Nephron progenitor cell (in vitro differentiated cells): ENCODE measurements around the gene RASL12.
"Not testable (repeated sequence)": the region's sequence is repeated elsewhere in the genome, so short reads cannot be mapped to it uniquely, and the experiment has no call there.

Experiments
- DNase-seq: peaks from one replicate; pipeline ENCODE4 v3.0.0; 2021
- H3K27ac Mint-ChIP-seq: 2 replicates; pipeline ENCODE4 v1.8.0; 2021; ENCODE audit warnings: mild to moderate bottlenecking, moderate library complexity, mixed read lengths
- H3K27me3 Mint-ChIP-seq: 2 replicates; pipeline ENCODE4 v1.8.0; 2021; ENCODE audit warnings: mild to moderate bottlenecking, low read depth, mixed read lengths; ENCODE audit not compliant: poor library complexity
- H3K36me3 Mint-ChIP-seq: 2 replicates; pipeline ENCODE4 v1.8.0; 2021; ENCODE audit warnings: low read depth, mixed read lengths
- H3K4me1 Mint-ChIP-seq: 2 replicates; pipeline ENCODE4 v1.8.0; 2021; ENCODE audit warnings: mixed read lengths
- H3K4me3 Mint-ChIP-seq: 2 replicates; pipeline ENCODE4 v1.8.0; 2021; ENCODE audit warnings: mild to moderate bottlenecking, moderate library complexity, mixed read lengths
- H3K9me3 Mint-ChIP-seq: 2 replicates; pipeline ENCODE4 v1.8.0; 2021; ENCODE audit warnings: mild to moderate bottlenecking, moderate library complexity, mixed read lengths
- TF ChIP-seq, protein P1 (sequence below): fragments of 200-600 bp; sonication (generic); IDR thresholded peaks from 2 replicates; pipeline ENCODE4 v1.5.0; 2021; ENCODE audit warnings: antibody characterized with exemption

The RASL12 gene

GRCh38 chr15:65028338-65028737, 39.5 kb downstream of the RASL12 start:
- Mint-ChIP-seq H3K4me1 (peaks cover 30% of the 10 kb centered on the region), H3K27ac (no peak overlapping the region), H3K27me3 (peaks cover 13% of the 10 kb centered on the region), H3K9me3 (no peaks in the 10 kb centered on the region), H3K36me3 (peaks cover 26% of the 10 kb centered on the region), H3K4me3 (peak overlapping the region; percentile 91)
- DNase-seq = no peak
- TF ChIP-seq, protein P1, sequence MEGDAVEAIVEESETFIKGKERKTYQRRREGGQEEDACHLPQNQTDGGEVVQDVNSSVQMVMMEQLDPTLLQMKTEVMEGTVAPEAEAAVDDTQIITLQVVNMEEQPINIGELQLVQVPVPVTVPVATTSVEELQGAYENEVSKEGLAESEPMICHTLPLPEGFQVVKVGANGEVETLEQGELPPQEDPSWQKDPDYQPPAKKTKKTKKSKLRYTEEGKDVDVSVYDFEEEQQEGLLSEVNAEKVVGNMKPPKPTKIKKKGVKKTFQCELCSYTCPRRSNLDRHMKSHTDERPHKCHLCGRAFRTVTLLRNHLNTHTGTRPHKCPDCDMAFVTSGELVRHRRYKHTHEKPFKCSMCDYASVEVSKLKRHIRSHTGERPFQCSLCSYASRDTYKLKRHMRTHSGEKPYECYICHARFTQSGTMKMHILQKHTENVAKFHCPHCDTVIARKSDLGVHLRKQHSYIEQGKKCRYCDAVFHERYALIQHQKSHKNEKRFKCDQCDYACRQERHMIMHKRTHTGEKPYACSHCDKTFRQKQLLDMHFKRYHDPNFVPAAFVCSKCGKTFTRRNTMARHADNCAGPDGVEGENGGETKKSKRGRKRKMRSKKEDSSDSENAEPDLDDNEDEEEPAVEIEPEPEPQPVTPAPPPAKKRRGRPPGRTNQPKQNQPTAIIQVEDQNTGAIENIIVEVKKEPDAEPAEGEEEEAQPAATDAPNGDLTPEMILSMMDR = no peak

DNA sequence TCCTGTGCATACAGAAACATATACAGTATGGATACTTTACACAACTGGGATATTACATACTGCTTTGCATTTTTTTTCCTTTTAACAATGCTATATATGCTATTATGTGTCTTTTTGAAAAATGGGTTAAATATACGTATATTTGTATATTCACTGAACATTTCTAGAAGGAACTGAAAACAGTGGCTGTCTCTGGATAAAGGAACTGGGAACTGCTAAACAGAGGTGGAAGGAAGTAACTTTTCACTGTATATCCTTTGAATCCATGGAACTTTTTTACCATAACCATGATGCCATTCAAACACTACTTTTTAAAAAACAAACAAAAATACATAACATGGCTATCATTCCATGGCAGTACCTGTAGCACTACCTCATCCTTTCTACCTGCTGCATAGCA, 40.2 kb downstream of the RASL12 start:
- H3K4me3 Mint-ChIP-seq = peak overlapping the region; percentile 91
- H3K4me1 Mint-ChIP-seq = peaks cover 25% of the 10 kb centered on the region
- H3K9me3 Mint-ChIP-seq = no peaks in the 10 kb centered on the region
- peaks cover 33% of the 10 kb centered on the region for H3K36me3 Mint-ChIP-seq
- H3K27ac Mint-ChIP-seq = no peak overlapping the region
- DNase-seq = no peak
- H3K27me3 Mint-ChIP-seq = peaks cover 13% of the 10 kb centered on the region
- TF ChIP-seq, protein P1 = no peak

GRCh38 chr15:65026756-65027155, 41.0 kb downstream of the RASL12 start:
- no peaks in the 10 kb centered on the region for H3K9me3 Mint-ChIP-seq
- no peak overlapping the region for H3K4me3 Mint-ChIP-seq
- no peak for DNase-seq
- H3K27me3 Mint-ChIP-seq = peaks cover 5% of the 10 kb centered on the region
- H3K36me3 Mint-ChIP-seq = peaks cover 33% of the 10 kb centered on the region
- TF ChIP-seq, protein P1 = no peak
- peak overlapping the region; percentile 66 for H3K27ac Mint-ChIP-seq
- peaks cover 17% of the 10 kb centered on the region for H3K4me1 Mint-ChIP-seq

DNA sequence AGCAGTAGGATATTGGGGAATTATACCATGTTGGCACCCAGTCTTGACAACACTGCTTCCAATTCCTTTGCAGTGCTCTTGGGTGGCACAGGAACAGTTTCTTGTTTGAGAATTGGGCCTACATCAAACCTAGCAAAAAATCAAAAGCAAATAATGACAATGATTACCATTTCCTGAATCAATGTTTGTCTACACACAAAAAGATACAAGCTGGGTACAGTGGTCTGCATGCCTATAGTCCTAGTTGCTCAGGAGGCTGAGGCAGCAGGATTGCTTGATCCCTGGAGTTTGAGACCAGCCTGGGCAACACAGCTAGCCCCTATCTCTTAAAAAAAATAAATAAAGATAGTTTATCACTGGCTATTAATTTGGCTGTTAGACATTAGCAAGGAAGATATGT, 46.3 kb downstream of the RASL12 start:
- no peaks in the 10 kb centered on the region for H3K4me1 Mint-ChIP-seq
- TF ChIP-seq, protein P1 = no peak
- no peaks in the 10 kb centered on the region for H3K9me3 Mint-ChIP-seq
- no peak overlapping the region for H3K27ac Mint-ChIP-seq
- peaks cover 71% of the 10 kb centered on the region for H3K36me3 Mint-ChIP-seq
- no peak for DNase-seq
- H3K27me3 Mint-ChIP-seq = no peaks in the 10 kb centered on the region
- H3K4me3 Mint-ChIP-seq = no peak overlapping the region

DNA sequence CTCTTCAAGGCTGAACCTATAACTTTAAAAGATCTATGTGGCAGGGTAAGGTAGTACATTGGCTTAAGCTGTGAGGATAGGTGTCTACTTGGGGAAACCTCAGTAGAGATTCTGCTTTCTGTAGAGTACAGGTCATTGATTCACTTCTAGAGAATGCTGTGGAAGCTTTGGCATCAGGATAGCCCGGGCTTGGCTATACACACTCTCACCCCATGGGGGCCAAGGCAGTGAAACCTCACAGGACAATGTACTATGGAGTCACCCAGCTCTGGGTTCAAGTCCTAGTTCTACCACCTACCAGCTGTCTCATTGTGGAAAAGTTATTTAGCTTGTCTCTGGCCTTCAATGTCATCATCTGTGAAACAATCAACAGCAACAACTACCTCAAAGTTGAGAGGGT, 47.4 kb downstream of the RASL12 start:
- Mint-ChIP-seq H3K27ac (no peak overlapping the region), H3K27me3 (no peaks in the 10 kb centered on the region)
- no peak for DNase-seq

DNA sequence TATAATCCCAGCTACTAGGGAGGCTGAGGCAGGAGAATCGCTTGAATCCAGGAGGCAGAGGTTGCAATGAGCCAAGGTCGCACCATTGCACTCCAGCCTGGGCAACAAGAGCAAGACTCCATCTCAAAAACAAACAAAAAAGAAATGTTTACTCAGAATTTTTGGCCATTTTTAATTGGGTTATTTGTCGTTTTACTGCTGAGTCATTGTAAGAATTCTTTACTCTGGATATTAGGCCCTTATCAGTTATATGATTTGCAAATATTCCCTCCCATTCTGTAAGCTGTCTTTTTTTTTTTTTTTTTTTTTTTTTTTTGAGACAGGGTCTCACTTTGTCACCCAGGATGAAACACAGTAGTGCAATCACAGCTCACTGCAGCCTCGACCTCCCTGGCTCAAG, 56.6 kb downstream of the RASL12 start:
- not testable (repeated sequence) for DNase-seq, H3K4me1 Mint-ChIP-seq, H3K4me3 Mint-ChIP-seq, H3K27me3 Mint-ChIP-seq, H3K27ac Mint-ChIP-seq
- Mint-ChIP-seq H3K9me3 (peaks cover 26% of the 10 kb centered on the region), H3K36me3 (peaks cover 66% of the 10 kb centered on the region)

More for the DNA sequence above, 47.4 kb downstream of the RASL12 start:
- Mint-ChIP-seq H3K36me3 (peaks cover 71% of the 10 kb centered on the region), H3K4me1 (no peaks in the 10 kb centered on the region), H3K9me3 (no peaks in the 10 kb centered on the region), H3K4me3 (no peak overlapping the region)
- TF ChIP-seq, protein P1 = no peak
